Measurements from ENCODE around the gene SEPTIN6. TPM values are rescaled to one million over a fixed set of nuclear protein-coding genes. Genes with fewer than 3 reads are reported as not detected.

Gene SEPTIN6
- total RNA-seq, 1 donor from 2014 or later = 16.1 TPM

- peak; percentile 73 to 82 for DNase-seq (ENCODE audit: low read depth in 2 of 2)
These were observed 37.8 kb downstream of the SEPTIN6 start for GRCh38 chrX:119655125-119655524.

DNA sequence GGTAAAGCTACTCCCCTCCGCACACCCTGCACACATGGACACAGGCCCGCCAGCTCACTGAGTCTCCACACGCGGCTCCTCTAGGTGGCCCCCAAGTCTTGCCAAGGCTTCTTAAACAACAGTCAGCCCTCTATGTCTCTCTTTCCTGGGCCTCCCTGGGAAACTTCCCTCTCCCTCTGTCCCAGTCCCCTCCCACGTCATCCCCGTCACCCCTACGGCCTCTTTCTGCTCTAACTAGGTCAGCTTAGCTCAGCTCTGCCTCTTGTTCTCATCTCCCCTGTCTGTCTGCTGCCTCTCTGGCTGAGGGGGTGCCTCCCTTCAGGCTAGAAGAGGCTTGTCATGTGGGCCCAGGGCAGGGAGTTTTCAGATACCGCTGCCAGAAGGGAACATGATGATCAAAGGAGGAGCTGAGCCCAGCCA lies 38.8 kb downstream of the SEPTIN6 start:
- no peak for DNase-seq (ENCODE audit: low read depth in 2 of 2)

DNA sequence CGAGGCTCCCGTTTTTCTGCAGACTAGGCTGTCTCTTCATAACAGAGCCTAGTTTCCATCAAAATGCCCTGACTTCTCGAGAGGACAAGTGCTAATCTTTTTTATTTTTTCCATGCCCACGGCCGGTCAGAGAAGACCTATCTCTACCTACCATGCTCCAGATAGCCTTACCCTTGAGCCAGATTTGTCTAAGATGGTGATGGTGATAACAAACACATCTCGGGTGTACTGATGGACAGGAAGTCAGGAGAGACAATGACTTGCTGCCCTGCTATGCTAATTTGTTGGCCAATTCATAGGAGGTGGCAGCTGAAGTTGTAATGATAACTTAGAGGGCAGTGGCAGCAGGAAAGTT lies 44.6 kb downstream of the SEPTIN6 start:
- DNase-seq (ENCODE audit: low read depth in 2 of 2) = peak in 1 of 2 donors; percentile 48

GRCh38 chrX:119647552-119648420 lies 45.2 kb downstream of the SEPTIN6 start:
- no peak for DNase-seq (ENCODE audit: low read depth in 2 of 2)

GRCh38 chrX:119647089-119647488 lies 45.9 kb downstream of the SEPTIN6 start:
- peak in 1 of 2 donors; percentile 32 for DNase-seq (ENCODE audit: low read depth in 2 of 2)

- no peak for DNase-seq (ENCODE audit: low read depth in 2 of 2)
These were observed 46.5 kb downstream of the SEPTIN6 start for GRCh38 chrX:119646515-119646914.

DNA sequence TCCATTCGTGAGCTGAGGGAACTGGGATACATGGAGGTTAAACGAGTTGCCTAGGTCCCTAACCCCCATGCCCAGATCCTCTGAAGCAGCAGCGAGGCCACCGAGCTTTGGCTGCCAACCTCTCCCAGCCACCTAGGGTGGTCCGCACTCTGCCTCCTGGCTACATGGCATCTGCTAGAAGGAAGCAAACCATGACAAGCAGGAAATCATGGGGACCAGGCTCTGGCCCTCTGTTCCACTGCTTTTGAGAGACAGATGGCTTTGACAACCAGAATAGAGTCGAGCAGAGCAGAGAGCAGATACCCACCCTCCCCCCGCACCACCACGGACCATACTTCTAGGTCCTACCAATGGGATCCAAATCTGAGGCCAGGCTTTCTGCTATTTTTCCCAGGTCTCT lies 49.3 kb downstream of the SEPTIN6 start:
- DNase-seq (ENCODE audit: low read depth in 2 of 2) = no peak

Other genes starting within 250 kb of the SEPTIN6 start
- gene SLC25A5, start 224.7 kb downstream of the SEPTIN6 start, total RNA-seq = 146 and 223 TPM in 2 replicates
- 28.8 and 35.1 TPM in 2 replicates for gene STEEP1, start 127.8 kb downstream of the SEPTIN6 start, total RNA-seq
- 14.6 and 16.3 TPM in 2 replicates for gene UBE2A, start 118.6 kb downstream of the SEPTIN6 start, total RNA-seq
- gene NKRF, start 86.7 kb downstream of the SEPTIN6 start, total RNA-seq = 2.8 and 3.4 TPM in 2 replicates
- gene SOWAHD, start 65.4 kb upstream of the SEPTIN6 start, total RNA-seq = not detected in 2 replicates
- gene RPL39, start 98.5 kb upstream of the SEPTIN6 start, total RNA-seq = 2,343 and 2,831 TPM in 2 replicates
- 1.2 and 2.0 TPM in 2 replicates for gene UPF3B, start 159.8 kb upstream of the SEPTIN6 start, total RNA-seq
- 13.1 and 14.9 TPM in 2 replicates for gene RNF113A, start 178.6 kb upstream of the SEPTIN6 start, total RNA-seq
- 131 and 142 TPM in 2 replicates for gene NDUFA1, start 178.7 kb upstream of the SEPTIN6 start, total RNA-seq
- gene AKAP14, start 202.7 kb upstream of the SEPTIN6 start, total RNA-seq = not detected in 2 replicates

Measured in lung microvascular endothelial cell (primary cell).